Endodermal cell (in vitro differentiated cells): ENCODE results near the gene TMPO. TPM values are rescaled to one million over a fixed set of nuclear protein-coding genes. Genes with fewer than 3 reads are reported as not detected.

ENCODE experiments used
- DNase-seq: peaks from one replicate; pipeline ENCODE4 v3.0.0-alpha.2; 2017
- H3K27ac ChIP-seq: 2 replicates; pipeline ENCODE4 v1.5.1; 2013; ENCODE audit warnings: mild to moderate bottlenecking, low read depth, low read length, moderate library complexity
- H3K27me3 ChIP-seq: 2 replicates; pipeline ENCODE4 v1.6.1; 2013; ENCODE audit warnings: mild to moderate bottlenecking, low read length, moderate library complexity; ENCODE audit not compliant: insufficient read depth, control insufficient read depth, poor library complexity, severe bottlenecking
- H3K36me3 ChIP-seq: 2 replicates; pipeline ENCODE4 v1.7.0; 2013; ENCODE audit warnings: mild to moderate bottlenecking, low read length, moderate library complexity; ENCODE audit not compliant: control insufficient read depth, insufficient read depth
- H3K4me1 ChIP-seq: one replicate; pipeline ENCODE4 v1.7.0; 2013; ENCODE audit warnings: low read length; ENCODE audit not compliant: control insufficient read depth, insufficient read depth
- H3K4me3 ChIP-seq: 2 replicates; pipeline ENCODE4 v1.5.1; 2013; ENCODE audit warnings: mild to moderate bottlenecking, low read length, moderate library complexity
- H3K9ac ChIP-seq: 2 replicates; pipeline ENCODE4 v1.6.1; 2013; ENCODE audit warnings: mild to moderate bottlenecking, low read length, moderate library complexity; ENCODE audit not compliant: poor library complexity, severe bottlenecking; ENCODE audit errors: extremely low read depth
- H3K9me3 ChIP-seq: 2 replicates; pipeline ENCODE4 v1.6.1; 2013; ENCODE audit warnings: mild to moderate bottlenecking, low read length, moderate library complexity; ENCODE audit not compliant: control insufficient read depth
- H3K27ac Mint-ChIP-seq: 2 replicates; pipeline ENCODE4 v1.8.0; 2020; ENCODE audit warnings: mixed read lengths
- H3K27me3 Mint-ChIP-seq: 2 replicates; pipeline ENCODE4 v1.8.0; 2021; ENCODE audit warnings: mild to moderate bottlenecking, mixed read lengths; ENCODE audit not compliant: insufficient read depth
- H3K36me3 Mint-ChIP-seq: 2 replicates; pipeline ENCODE4 v1.8.0; 2020; ENCODE audit warnings: low read depth, mixed read lengths
- H3K4me1 Mint-ChIP-seq: 2 replicates; pipeline ENCODE4 v1.8.0; 2020; ENCODE audit warnings: mixed read lengths
- H3K4me3 Mint-ChIP-seq: 2 replicates; pipeline ENCODE4 v1.8.0; 2020; ENCODE audit warnings: mild to moderate bottlenecking, moderate library complexity, mixed read lengths
- H3K9me3 Mint-ChIP-seq: 2 replicates; pipeline ENCODE4 v1.8.0; 2020; ENCODE audit warnings: mild to moderate bottlenecking, mixed read lengths
- CTCF ChIP-seq: fragments of 200-600 bp; sonication (generic); conservative IDR thresholded peaks from 2 replicates; pipeline ENCODE4 v1.5.0; 2021; ENCODE audit warnings: antibody characterized with exemption, mild to moderate bottlenecking
- WGBS, 2 experiments: methylation state at CpG; one replicate each; pipeline versions ENCODE4 v1.1.5 to v1.1.7; 2013; ENCODE audit warnings: missing lambda C conversion rate in 2 of 2, mixed read lengths in 1 of 2; ENCODE audit not compliant: insufficient coverage in 1 of 2, insufficient read length in 1 of 2; 5-methylcytosine and 5-hydroxymethylcytosine counted together
- total RNA-seq, 2 donors: library from RNA; stranded (reverse); fragmentation: NEBNext Ultra II Directional in 1 of 2; extraction: Animal tissue kit (Norgen Biotek cat#: 25700) in 1 of 2; gene quantifications; 2 replicates in 1 of 2; 3 replicates in 1 of 2; pipeline ENCODE4 v1.2.1, GENCODE V29; 2021

Gene TMPO
- total RNA-seq, 2 donors from 2014 or later, result 176 to 203 TPM

- peaks cover 6% of the 10 kb centered on the region for H3K27me3 Mint-ChIP-seq
- WGBS, 2 experiments, result 0% methylated on average over 4 to 16 of the region's 16 CpGs
- H3K4me3 Mint-ChIP-seq, result peak overlapping the region; percentile 94
- no peaks in the 10 kb centered on the region for H3K4me1 ChIP-seq
- no peaks in the 10 kb centered on the region for H3K36me3 Mint-ChIP-seq
- no peak for TF ChIP-seq CTCF
- H3K4me3 ChIP-seq, result peak overlapping the region; percentile 85
- H3K36me3 ChIP-seq, result no peaks in the 10 kb centered on the region
- no peaks in the 10 kb centered on the region for H3K9me3 Mint-ChIP-seq
- H3K9me3 ChIP-seq, result no peaks in the 10 kb centered on the region
- H3K27me3 ChIP-seq, result no peaks in the 10 kb centered on the region
- peaks cover 7% of the 10 kb centered on the region for H3K4me1 Mint-ChIP-seq
- peak overlapping the region; percentile 99 for H3K27ac Mint-ChIP-seq
- peak overlapping the region; percentile 97 for H3K27ac ChIP-seq
- peak overlapping the region; percentile 86 for H3K9ac ChIP-seq
- DNase-seq, result peak; percentile 98
Measured at GRCh38 chr12:98503342-98503591, 12.1 kb upstream of the TMPO start.

DNA sequence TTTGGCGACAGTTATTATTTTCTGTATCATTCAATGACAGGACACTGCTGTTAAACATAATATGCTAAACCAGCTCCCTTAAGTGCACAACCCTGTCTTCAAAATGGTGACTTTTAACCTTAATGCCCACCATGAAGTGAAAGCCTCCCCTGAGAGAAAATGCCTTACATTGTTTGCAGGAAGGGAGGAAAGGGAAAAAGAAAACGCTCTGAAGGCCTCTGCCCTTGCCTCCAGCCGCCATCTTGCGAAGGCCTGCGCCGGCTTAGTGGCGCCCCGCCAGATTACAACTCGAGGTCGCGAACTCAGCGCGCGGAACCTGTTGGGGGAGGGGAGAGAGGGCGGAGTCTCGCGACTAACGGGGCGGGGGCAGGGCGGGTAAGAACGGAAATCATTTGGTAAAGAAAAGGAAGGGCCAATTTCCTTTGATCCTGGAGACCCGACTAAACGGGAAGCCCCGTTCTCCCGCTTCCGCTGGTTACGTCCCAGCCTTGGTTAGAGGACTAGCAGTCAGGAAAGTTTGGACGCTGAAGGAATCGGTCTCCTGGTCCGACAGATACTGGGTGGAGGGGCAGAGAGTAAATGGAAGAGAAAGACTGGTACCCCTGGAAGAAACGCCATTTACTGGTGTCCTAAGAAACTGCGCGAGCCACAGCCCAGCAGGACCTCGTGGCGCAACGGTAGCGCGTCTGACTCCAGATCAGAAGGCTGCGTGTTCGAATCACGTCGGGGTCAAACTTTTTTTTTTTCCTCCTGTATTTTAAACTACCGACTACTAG, 11.6 kb upstream of the TMPO start:
- H3K27ac Mint-ChIP-seq, result peak overlapping the region; percentile 99

DNA sequence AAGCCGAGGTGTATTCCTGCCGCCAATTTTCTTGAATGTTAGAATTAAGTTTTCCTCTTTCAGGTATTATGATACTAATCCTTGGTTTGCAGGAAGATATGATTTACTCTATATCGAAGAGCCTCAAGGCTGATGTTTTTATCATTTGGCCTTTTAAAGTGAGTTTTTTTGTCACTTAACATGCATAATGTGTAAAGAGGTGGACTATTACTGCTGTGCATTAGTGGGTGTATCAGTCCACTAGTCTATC, 11.1 kb upstream of the TMPO start:
- 40% methylated on average over 3 of the region's 3 CpGs; no CpG with 5 or more reads in 1 of the 2 experiments for WGBS, 2 experiments
- Histone ChIP-seq H3K27me3 (no peaks in the 10 kb centered on the region), H3K9me3 (no peaks in the 10 kb centered on the region), H3K9ac (peak overlapping the region; percentile 86), H3K36me3 (no peaks in the 10 kb centered on the region), H3K4me1 (no peaks in the 10 kb centered on the region), H3K4me3 (peak overlapping the region; percentile 85), H3K27ac (no peak overlapping the region)
- H3K27ac Mint-ChIP-seq, result peak overlapping the region; percentile 99
- peak overlapping the region; percentile 94 for H3K4me3 Mint-ChIP-seq
- peaks cover 6% of the 10 kb centered on the region for H3K27me3 Mint-ChIP-seq
- H3K4me1 Mint-ChIP-seq, result peaks cover 13% of the 10 kb centered on the region
- H3K9me3 Mint-ChIP-seq, result no peaks in the 10 kb centered on the region
- TF ChIP-seq CTCF, result no peak
- DNase-seq, result no peak
- H3K36me3 Mint-ChIP-seq, result no peaks in the 10 kb centered on the region

More for the DNA sequence above, 11.6 kb upstream of the TMPO start:
- TF ChIP-seq CTCF, result no peak
- H3K9me3 ChIP-seq, result no peaks in the 10 kb centered on the region
- H3K27me3 ChIP-seq, result no peaks in the 10 kb centered on the region
- 0 to 1% methylated on average over 22 to 43 of the region's 43 CpGs for WGBS, 2 experiments
- H3K4me1 ChIP-seq, result no peaks in the 10 kb centered on the region
- peaks cover 6% of the 10 kb centered on the region for H3K27me3 Mint-ChIP-seq
- peak overlapping the region; percentile 94 for H3K4me3 Mint-ChIP-seq
- peak overlapping the region; percentile 86 for H3K9ac ChIP-seq
- DNase-seq, result peak; percentile 99
- H3K4me3 ChIP-seq, result peak overlapping the region; percentile 85
- no peaks in the 10 kb centered on the region for H3K9me3 Mint-ChIP-seq
- H3K36me3 Mint-ChIP-seq, result no peaks in the 10 kb centered on the region
- H3K4me1 Mint-ChIP-seq, result peaks cover 8% of the 10 kb centered on the region
- H3K27ac ChIP-seq, result peak overlapping the region; percentile 97
- no peaks in the 10 kb centered on the region for H3K36me3 ChIP-seq
